T1000 (cell line): ENCODE results near the gene MYH9.
"Not testable (repeated sequence)": the region's sequence is repeated elsewhere in the genome, so short reads cannot be mapped to it uniquely, and the experiment has no call there.

Experiments
- DNase-seq: peaks from one replicate; lab custom pipeline; 2025; ENCODE audit warnings: mixed read lengths; lab: John Stamatoyannopoulos, UW

The MYH9 gene

GRCh38 chr22:36267896-36268485 lies 119.8 kb downstream of the MYH9 start:
- DNase-seq, result no peak

GRCh38 chr22:36267058-36267457 lies 120.7 kb downstream of the MYH9 start:
- no peak for DNase-seq

- DNase-seq, result not testable (repeated sequence)
These were observed 123.7 kb downstream of the MYH9 start for GRCh38 chr22:36263886-36264664.

- not testable (repeated sequence) for DNase-seq
These were observed 124.5 kb downstream of the MYH9 start for GRCh38 chr22:36263216-36263673.

- DNase-seq, result not testable (repeated sequence)
These were observed 125.5 kb downstream of the MYH9 start for GRCh38 chr22:36262307-36262706.

GRCh38 chr22:36261675-36262074 lies 126.1 kb downstream of the MYH9 start:
- DNase-seq, result not testable (repeated sequence)

GRCh38 chr22:36259615-36260300 lies 128.0 kb downstream of the MYH9 start:
- no peak for DNase-seq

GRCh38 chr22:36258701-36259614 lies 128.8 kb downstream of the MYH9 start:
- no peak for DNase-seq

GRCh38 chr22:36257948-36258670 lies 129.7 kb downstream of the MYH9 start:
- DNase-seq, result no peak

GRCh38 chr22:36257308-36257707 lies 130.5 kb downstream of the MYH9 start:
- DNase-seq, result no peak

GRCh38 chr22:36256478-36256877 lies 131.3 kb downstream of the MYH9 start:
- no peak for DNase-seq

- not testable (repeated sequence) for DNase-seq
These were observed 132.2 kb downstream of the MYH9 start for GRCh38 chr22:36255572-36255971.

GRCh38 chr22:36253523-36254490 lies 134.0 kb downstream of the MYH9 start:
- DNase-seq, result no peak

- DNase-seq, result no peak
These were observed 134.8 kb downstream of the MYH9 start, which contains the start of gene APOL1 for GRCh38 chr22:36252754-36253522. Gene APOL1, plus strand, starts transcription at chr22:36253133. Its CDS starts 1,823 bp downstream, at chr22:36254956.

GRCh38 chr22:36251979-36252608 lies 135.7 kb downstream of the MYH9 start:
- DNase-seq, result not testable (repeated sequence)

- DNase-seq, result not testable (repeated sequence)
These were observed 137.3 kb downstream of the MYH9 start for GRCh38 chr22:36250292-36250960.

GRCh38 chr22:36249160-36249559 lies 138.6 kb downstream of the MYH9 start:
- no peak for DNase-seq

- DNase-seq, result no peak
These were observed 139.8 kb downstream of the MYH9 start for GRCh38 chr22:36247955-36248354.
